ENCODE results near the gene ACACA.

The ACACA gene

GRCh38 chr17:37060094-37060493 lies 346.5 kb downstream of the ACACA start:
- no peak for DNase-seq (ENCODE audit: low read depth)
- Histone ChIP-seq H3K9ac (ENCODE audit: low read length) (no peak overlapping the region), H3K27me3 (replicated peaks; ENCODE audit: control insufficient read depth, insufficient read depth, low read length) (peaks cover 20% of the 10 kb centered on the region), H3K9me3 (ENCODE audit: control insufficient read depth, low read length) (no peaks in the 10 kb centered on the region), H3K4me1 (ENCODE audit: control insufficient read depth, insufficient read depth, low read length) (no peaks in the 10 kb centered on the region), H3K4me3 (ENCODE audit: low read length) (no peak overlapping the region), H3K36me3 (ENCODE audit: control insufficient read depth, insufficient read depth, low read length, severe bottlenecking) (peaks cover 13% of the 10 kb centered on the region)

GRCh38 chr17:37059493-37059892 lies 347.1 kb downstream of the ACACA start:
- H3K4me3 ChIP-seq (ENCODE audit: low read length) = no peak overlapping the region
- DNase-seq (ENCODE audit: low read depth) = no peak
- H3K9ac ChIP-seq (ENCODE audit: low read length) = no peak overlapping the region

DNA sequence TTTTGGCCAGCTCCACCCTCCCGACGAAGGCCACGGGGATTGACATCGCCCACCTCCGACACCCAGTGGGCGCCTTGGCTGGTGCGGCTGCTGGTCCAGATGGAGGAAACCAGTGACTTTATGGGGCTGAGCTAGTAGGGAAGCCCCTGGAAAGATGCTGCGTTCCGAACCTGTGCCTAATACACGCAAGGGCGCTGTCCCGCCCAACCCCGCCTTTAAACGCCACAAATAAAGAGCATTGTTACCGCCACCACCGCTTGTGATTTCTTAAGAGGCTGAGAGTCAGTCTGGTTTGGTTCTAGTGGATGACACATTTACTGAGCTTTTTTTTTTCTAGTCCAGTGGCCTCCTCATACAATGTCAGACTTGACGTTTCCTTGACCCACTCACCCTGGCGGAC lies 350.0 kb downstream of the ACACA start:
- Histone ChIP-seq H3K36me3 (ENCODE audit: control insufficient read depth, insufficient read depth, low read length, severe bottlenecking) (peaks cover 23% of the 10 kb centered on the region), H3K9ac (ENCODE audit: low read length) (no peak overlapping the region), H3K9me3 (ENCODE audit: control insufficient read depth, low read length) (no peaks in the 10 kb centered on the region), H3K4me3 (ENCODE audit: low read length) (no peak overlapping the region), H3K4me1 (ENCODE audit: control insufficient read depth, insufficient read depth, low read length) (no peaks in the 10 kb centered on the region), H3K27me3 (replicated peaks; ENCODE audit: control insufficient read depth, insufficient read depth, low read length) (no peaks in the 10 kb centered on the region)
- DNase-seq (ENCODE audit: low read depth) = no peak

More at GRCh38 chr17:37059493-37059892, 347.1 kb downstream of the ACACA start:
- peaks cover 17% of the 10 kb centered on the region for H3K36me3 ChIP-seq (ENCODE audit: control insufficient read depth, insufficient read depth, low read length, severe bottlenecking)
- H3K4me1 ChIP-seq (ENCODE audit: control insufficient read depth, insufficient read depth, low read length) = no peaks in the 10 kb centered on the region
- peaks cover 14% of the 10 kb centered on the region for H3K27me3 ChIP-seq (replicated peaks; ENCODE audit: control insufficient read depth, insufficient read depth, low read length)
- no peaks in the 10 kb centered on the region for H3K9me3 ChIP-seq (ENCODE audit: control insufficient read depth, low read length)

- Histone ChIP-seq H3K27me3 (replicated peaks; ENCODE audit: control insufficient read depth, insufficient read depth, low read length) (no peaks in the 10 kb centered on the region), H3K4me1 (ENCODE audit: control insufficient read depth, insufficient read depth, low read length) (no peaks in the 10 kb centered on the region), H3K36me3 (ENCODE audit: control insufficient read depth, insufficient read depth, low read length, severe bottlenecking) (peaks cover 31% of the 10 kb centered on the region), H3K4me3 (ENCODE audit: low read length) (no peak overlapping the region), H3K9me3 (ENCODE audit: control insufficient read depth, low read length) (no peaks in the 10 kb centered on the region), H3K9ac (ENCODE audit: low read length) (no peak overlapping the region)
- no peak for DNase-seq (ENCODE audit: low read depth)
Observed at GRCh38 chr17:37054894-37055293, 351.7 kb downstream of the ACACA start.

GRCh38 chr17:37052450-37052849 lies 354.2 kb downstream of the ACACA start:
- Histone ChIP-seq H3K9ac (ENCODE audit: low read length) (no peak overlapping the region), H3K4me3 (ENCODE audit: low read length) (no peak overlapping the region), H3K36me3 (ENCODE audit: control insufficient read depth, insufficient read depth, low read length, severe bottlenecking) (peaks cover 31% of the 10 kb centered on the region), H3K27me3 (replicated peaks; ENCODE audit: control insufficient read depth, insufficient read depth, low read length) (no peaks in the 10 kb centered on the region), H3K4me1 (ENCODE audit: control insufficient read depth, insufficient read depth, low read length) (peaks cover 6% of the 10 kb centered on the region), H3K9me3 (ENCODE audit: control insufficient read depth, low read length) (no peaks in the 10 kb centered on the region)
- no peak for DNase-seq (ENCODE audit: low read depth)

- Histone ChIP-seq H3K4me1 (ENCODE audit: control insufficient read depth, insufficient read depth, low read length) (peaks cover 7% of the 10 kb centered on the region), H3K9me3 (ENCODE audit: control insufficient read depth, low read length) (no peaks in the 10 kb centered on the region), H3K27me3 (replicated peaks; ENCODE audit: control insufficient read depth, insufficient read depth, low read length) (no peaks in the 10 kb centered on the region), H3K36me3 (ENCODE audit: control insufficient read depth, insufficient read depth, low read length, severe bottlenecking) (peaks cover 28% of the 10 kb centered on the region), H3K4me3 (ENCODE audit: low read length) (no peak overlapping the region), H3K9ac (ENCODE audit: low read length) (no peak overlapping the region)
- DNase-seq (ENCODE audit: low read depth) = no peak
Observed at GRCh38 chr17:37051833-37052232, 354.8 kb downstream of the ACACA start.

DNA sequence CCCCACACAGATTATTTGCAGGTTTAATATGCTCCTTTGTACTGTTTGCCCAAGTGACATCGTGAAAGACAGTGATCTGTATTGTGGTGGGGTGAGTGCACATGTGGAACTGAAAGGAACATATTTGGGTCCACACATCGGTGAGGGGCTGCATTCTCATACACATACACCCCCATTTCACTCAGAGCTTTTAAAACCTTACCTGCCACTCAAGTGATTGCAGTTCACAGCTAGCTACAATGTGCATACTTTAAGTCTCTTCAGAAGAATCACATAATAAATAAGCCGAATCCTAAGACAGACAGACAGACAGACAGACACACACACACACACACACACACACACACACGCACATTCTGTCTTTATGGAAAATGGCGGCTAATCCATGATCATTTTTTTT lies 355.3 kb downstream of the ACACA start:
- H3K27me3 ChIP-seq (replicated peaks; ENCODE audit: control insufficient read depth, insufficient read depth, low read length) = no peaks in the 10 kb centered on the region
- no peak overlapping the region for H3K4me3 ChIP-seq (ENCODE audit: low read length)
- peaks cover 7% of the 10 kb centered on the region for H3K4me1 ChIP-seq (ENCODE audit: control insufficient read depth, insufficient read depth, low read length)
- no peaks in the 10 kb centered on the region for H3K9me3 ChIP-seq (ENCODE audit: control insufficient read depth, low read length)
- DNase-seq (ENCODE audit: low read depth) = no peak
- no peak overlapping the region for H3K9ac ChIP-seq (ENCODE audit: low read length)
- peaks cover 23% of the 10 kb centered on the region for H3K36me3 ChIP-seq (ENCODE audit: control insufficient read depth, insufficient read depth, low read length, severe bottlenecking)

- DNase-seq (ENCODE audit: low read depth) = no peak
- H3K36me3 ChIP-seq (ENCODE audit: control insufficient read depth, insufficient read depth, low read length, severe bottlenecking) = peaks cover 23% of the 10 kb centered on the region
- no peak overlapping the region for H3K9ac ChIP-seq (ENCODE audit: low read length)
- no peaks in the 10 kb centered on the region for H3K9me3 ChIP-seq (ENCODE audit: control insufficient read depth, low read length)
- H3K4me3 ChIP-seq (ENCODE audit: low read length) = no peak overlapping the region
- no peaks in the 10 kb centered on the region for H3K27me3 ChIP-seq (replicated peaks; ENCODE audit: control insufficient read depth, insufficient read depth, low read length)
- peaks cover 7% of the 10 kb centered on the region for H3K4me1 ChIP-seq (ENCODE audit: control insufficient read depth, insufficient read depth, low read length)
Observed at GRCh38 chr17:37050920-37051319, 355.7 kb downstream of the ACACA start.

DNA sequence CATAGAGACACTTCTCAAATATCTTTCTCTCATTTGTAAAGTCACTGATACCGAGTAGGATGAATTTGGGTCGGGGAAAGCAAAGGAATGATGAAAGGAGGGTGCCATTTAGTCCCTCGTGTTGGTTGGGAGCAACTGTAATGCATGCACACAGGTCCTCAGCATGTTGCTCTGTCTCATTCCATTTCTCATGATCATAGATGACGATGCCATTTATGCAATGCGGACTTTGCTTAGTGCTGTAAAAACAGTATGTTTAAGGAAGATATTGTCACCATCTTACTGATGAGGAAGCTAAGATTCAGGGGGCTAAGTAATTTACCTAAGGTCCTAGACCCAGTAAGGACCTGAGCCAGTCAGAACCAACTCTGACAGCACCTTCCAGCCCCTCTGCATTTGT lies 357.8 kb downstream of the ACACA start:
- peaks cover 7% of the 10 kb centered on the region for H3K4me1 ChIP-seq (ENCODE audit: control insufficient read depth, insufficient read depth, low read length)
- no peak for DNase-seq (ENCODE audit: low read depth)
- H3K9me3 ChIP-seq (ENCODE audit: control insufficient read depth, low read length) = no peaks in the 10 kb centered on the region
- H3K36me3 ChIP-seq (ENCODE audit: control insufficient read depth, insufficient read depth, low read length, severe bottlenecking) = peaks cover 12% of the 10 kb centered on the region
- no peak overlapping the region for H3K4me3 ChIP-seq (ENCODE audit: low read length)
- H3K27me3 ChIP-seq (replicated peaks; ENCODE audit: control insufficient read depth, insufficient read depth, low read length) = no peaks in the 10 kb centered on the region
- H3K9ac ChIP-seq (ENCODE audit: low read length) = no peak overlapping the region

GRCh38 chr17:37047631-37048104 lies 359.0 kb downstream of the ACACA start:
- Histone ChIP-seq H3K4me1 (ENCODE audit: control insufficient read depth, insufficient read depth, low read length) (peaks cover 7% of the 10 kb centered on the region), H3K4me3 (ENCODE audit: low read length) (no peak overlapping the region), H3K36me3 (ENCODE audit: control insufficient read depth, insufficient read depth, low read length, severe bottlenecking) (peaks cover 18% of the 10 kb centered on the region), H3K9ac (ENCODE audit: low read length) (no peak overlapping the region), H3K9me3 (ENCODE audit: control insufficient read depth, low read length) (no peaks in the 10 kb centered on the region), H3K27me3 (replicated peaks; ENCODE audit: control insufficient read depth, insufficient read depth, low read length) (no peaks in the 10 kb centered on the region)
- DNase-seq (ENCODE audit: low read depth) = peak; percentile 91

DNA sequence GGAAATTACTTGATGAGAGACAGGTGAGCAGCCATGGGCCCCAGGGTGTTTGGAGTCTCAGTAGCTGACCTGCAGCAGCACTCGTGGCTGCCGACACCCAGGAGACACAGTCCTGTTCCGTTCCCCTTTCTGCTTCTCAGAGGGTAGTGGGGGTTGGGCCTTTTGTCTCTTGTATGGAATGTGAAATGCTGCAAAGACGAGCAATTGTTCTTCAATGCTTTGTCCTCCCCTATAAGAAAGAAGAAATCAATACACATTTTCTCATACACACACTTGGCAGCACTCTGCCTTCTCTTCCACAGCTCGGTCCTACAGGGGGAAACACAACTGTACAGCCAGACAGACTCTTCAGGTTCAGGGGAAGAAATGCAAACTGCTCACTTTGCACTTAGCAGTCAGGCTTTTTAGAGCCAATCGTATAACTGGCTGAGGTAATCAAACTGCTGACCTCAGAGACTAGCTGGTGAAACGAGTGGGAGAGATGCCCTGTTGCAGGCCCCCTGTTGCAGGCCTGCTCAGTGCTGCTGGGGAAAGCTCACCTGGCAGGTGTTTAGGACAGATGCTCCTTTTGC lies 361.2 kb downstream of the ACACA start:
- no peak overlapping the region for H3K4me3 ChIP-seq (ENCODE audit: low read length)
- no peak overlapping the region for H3K9ac ChIP-seq (ENCODE audit: low read length)
- H3K27me3 ChIP-seq (replicated peaks; ENCODE audit: control insufficient read depth, insufficient read depth, low read length) = no peaks in the 10 kb centered on the region
- H3K9me3 ChIP-seq (ENCODE audit: control insufficient read depth, low read length) = no peaks in the 10 kb centered on the region
- peaks cover 7% of the 10 kb centered on the region for H3K36me3 ChIP-seq (ENCODE audit: control insufficient read depth, insufficient read depth, low read length, severe bottlenecking)
- no peak for DNase-seq (ENCODE audit: low read depth)
- H3K4me1 ChIP-seq (ENCODE audit: control insufficient read depth, insufficient read depth, low read length) = peaks cover 7% of the 10 kb centered on the region

DNA sequence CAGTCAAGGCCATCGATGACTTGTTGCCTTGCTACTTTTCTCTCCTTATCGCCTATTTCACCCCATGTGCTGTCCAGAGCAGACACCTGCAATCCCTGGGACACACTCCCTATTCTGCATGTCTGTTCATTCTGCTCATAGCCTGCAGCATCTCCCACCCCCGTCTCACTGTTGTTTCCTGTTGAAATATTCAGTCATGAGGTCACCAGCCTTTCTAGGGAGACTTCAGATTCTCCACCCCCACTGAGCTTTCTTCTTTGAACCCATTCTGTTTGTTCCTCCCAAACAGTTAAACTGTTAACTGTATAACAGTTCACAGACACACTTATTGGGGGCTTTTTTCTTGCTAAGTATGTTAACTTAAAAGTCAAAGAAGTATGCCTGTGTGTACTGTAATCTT lies 363.4 kb downstream of the ACACA start:
- Histone ChIP-seq H3K9me3 (ENCODE audit: control insufficient read depth, low read length) (no peaks in the 10 kb centered on the region), H3K4me3 (ENCODE audit: low read length) (no peak overlapping the region), H3K36me3 (ENCODE audit: control insufficient read depth, insufficient read depth, low read length, severe bottlenecking) (peaks cover 12% of the 10 kb centered on the region), H3K4me1 (ENCODE audit: control insufficient read depth, insufficient read depth, low read length) (peaks cover 3% of the 10 kb centered on the region), H3K9ac (ENCODE audit: low read length) (no peak overlapping the region), H3K27me3 (replicated peaks; ENCODE audit: control insufficient read depth, insufficient read depth, low read length) (no peaks in the 10 kb centered on the region)
- no peak for DNase-seq (ENCODE audit: low read depth)
